Colonic mucosa (tissue), 4 donors: Measurements from ENCODE around the gene CHP1. TPM values are rescaled to one million over a fixed set of nuclear protein-coding genes. Genes with fewer than 3 reads are reported as not detected.

ENCODE experiments used
- DNase-seq: peaks from one replicate; pipeline ENCODE4 v3.0.0-alpha.2; 2020
- H3K27ac ChIP-seq: fragments of 200-600 bp; one replicate; pipeline ENCODE4 v1.8.0; 2021
- H3K27me3 ChIP-seq: fragments of 200-600 bp; one replicate; pipeline ENCODE4 v1.8.0; 2021
- H3K36me3 ChIP-seq: fragments of 200-600 bp; one replicate; pipeline ENCODE4 v1.8.0; 2021
- H3K4me1 ChIP-seq: fragments of 200-600 bp; one replicate; pipeline ENCODE4 v1.8.0; 2021; ENCODE audit warnings: mild to moderate bottlenecking
- H3K4me3 ChIP-seq: fragments of 200-600 bp; one replicate; pipeline ENCODE4 v1.8.0; 2021
- H3K9ac ChIP-seq, 2 donors: one replicate each; pipeline ENCODE4 v1.7.0; 2013; ENCODE audit warnings: control low read depth in 2 of 2, low read depth in 2 of 2, low read length in 2 of 2
- H3K9me3 ChIP-seq: fragments of 200-600 bp; one replicate; pipeline ENCODE4 v1.8.0; 2021
- CTCF ChIP-seq: fragments of 200-600 bp; IDR thresholded peaks from one replicate; pipeline ENCODE4 v1.8.0; 2022; ENCODE audit warnings: antibody characterized with exemption, mild to moderate bottlenecking
- intact Hi-C: fragments of 100-400 bp; cut with DNase I; formaldehyde crosslinking; loops from one replicate; pipeline ENCODE4 v1.14.1; 2022
- total RNA-seq, 2 donors: library from RNA; stranded (reverse); fragmentation: NEBNext Ultra II Directional in 1 of 2; extraction: Animal tissue kit (Norgen Biotek cat#: 25700) in 1 of 2; gene quantifications; one replicate each; pipeline ENCODE4 v1.2.1, GENCODE V29; 2021
- donor health status: healthy.
- donor health status: DM: no; HTN: no; CAD: no.
- donor health status: DM: no; HTN: no; CAD: no.

CHP1 gene
- total RNA-seq, 2 donors from 2014 or later, result 251 to 388 TPM

- no peak for TF ChIP-seq CTCF
- Histone ChIP-seq H3K27ac (no peak overlapping the region), H3K36me3 (no peaks in the 10 kb centered on the region), H3K9me3 (no peaks in the 10 kb centered on the region), H3K4me1 (no peaks in the 10 kb centered on the region), H3K4me3 (no peak overlapping the region), H3K9ac (no peak overlapping the region), H3K27me3 (no peaks in the 10 kb centered on the region)
- intact Hi-C loops, result no loop called here
- DNase-seq, result no peak
Measured at GRCh38 chr15:41203395-41203794, 27.7 kb upstream of the CHP1 start.

GRCh38 chr15:41205315-41205714, 25.8 kb upstream of the CHP1 start:
- Histone ChIP-seq H3K27me3 (no peaks in the 10 kb centered on the region), H3K4me1 (no peaks in the 10 kb centered on the region), H3K9ac (no peak overlapping the region), H3K9me3 (no peaks in the 10 kb centered on the region), H3K27ac (no peak overlapping the region), H3K36me3 (no peaks in the 10 kb centered on the region), H3K4me3 (no peak overlapping the region)
- DNase-seq, result no peak
- TF ChIP-seq CTCF, result no peak
- intact Hi-C loops, result no loop called here

- intact Hi-C loops, result no loop called here
- H3K27ac ChIP-seq, result no peak overlapping the region
Measured at GRCh38 chr15:41207687-41208448, 23.2 kb upstream of the CHP1 start.

GRCh38 chr15:41215708-41216107, 15.4 kb upstream of the CHP1 start:
- no peak for DNase-seq
- Histone ChIP-seq H3K9ac (no peak overlapping the region), H3K36me3 (no peaks in the 10 kb centered on the region), H3K27ac (no peak overlapping the region), H3K9me3 (no peaks in the 10 kb centered on the region), H3K4me1 (no peaks in the 10 kb centered on the region), H3K27me3 (no peaks in the 10 kb centered on the region), H3K4me3 (no peak overlapping the region)
- intact Hi-C loops, result no loop called here
- no peak for TF ChIP-seq CTCF

More at GRCh38 chr15:41207687-41208448, 23.2 kb upstream of the CHP1 start:
- H3K4me1 ChIP-seq, result no peaks in the 10 kb centered on the region
- no peak overlapping the region for H3K4me3 ChIP-seq
- H3K9me3 ChIP-seq, result no peaks in the 10 kb centered on the region
- H3K9ac ChIP-seq, result no peak overlapping the region
- TF ChIP-seq CTCF, result no peak
- H3K36me3 ChIP-seq, result no peaks in the 10 kb centered on the region
- DNase-seq, result no peak
- H3K27me3 ChIP-seq, result no peaks in the 10 kb centered on the region

- no peak overlapping the region for H3K27ac ChIP-seq
Measured at GRCh38 chr15:41218851-41219250, 12.2 kb upstream of the CHP1 start.

More at GRCh38 chr15:41218851-41219250, 12.2 kb upstream of the CHP1 start:
- Histone ChIP-seq H3K4me1 (no peaks in the 10 kb centered on the region), H3K27me3 (no peaks in the 10 kb centered on the region), H3K4me3 (no peak overlapping the region), H3K36me3 (no peaks in the 10 kb centered on the region), H3K9me3 (no peaks in the 10 kb centered on the region), H3K9ac (no peak overlapping the region)
- TF ChIP-seq CTCF, result no peak
- intact Hi-C loops, result no loop called here
- no peak for DNase-seq
